ENCODE data around the gene ASB4.

Gene ASB4

DNA sequence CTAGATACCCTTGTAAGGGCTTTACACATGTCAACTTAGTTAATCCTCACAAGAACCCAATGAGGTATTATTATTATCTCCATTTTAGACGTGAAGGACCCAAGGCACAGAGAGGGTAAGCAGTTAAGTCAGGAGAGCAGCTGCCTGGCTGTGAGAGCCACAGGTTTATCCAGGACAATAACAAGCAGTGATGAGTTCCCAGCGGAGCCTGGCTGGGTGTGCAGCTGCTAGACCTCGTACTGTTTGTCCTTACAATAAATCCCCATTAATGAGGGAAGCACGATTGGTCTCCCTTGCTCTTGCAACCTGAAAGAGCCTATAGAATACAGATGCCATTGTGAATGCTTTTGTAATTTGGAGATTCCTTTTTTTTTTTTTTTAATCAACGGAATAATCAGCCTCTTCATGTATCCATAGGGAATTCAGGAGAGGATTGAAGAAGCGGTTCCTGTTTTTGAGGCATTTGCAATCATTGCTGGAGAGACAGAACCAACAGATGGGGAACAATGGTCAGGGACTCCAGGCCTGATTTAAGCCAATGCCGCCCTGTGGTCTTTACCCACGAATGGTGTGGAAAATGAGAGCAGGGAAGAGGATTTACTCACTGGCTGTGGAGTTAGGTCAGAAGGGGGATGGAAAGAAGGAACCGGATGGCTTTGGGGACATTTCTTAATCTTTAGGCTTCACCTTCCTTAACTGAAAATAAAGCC lies 12.3 kb upstream of the ASB4 start:
- Histone ChIP-seq H3K4me3 (ENCODE audit: low read length) (no peak overlapping the region), H2AFZ (ENCODE audit: low read length) (no peak overlapping the region), H3K27ac (ENCODE audit: low read length) (no peak overlapping the region)

DNA sequence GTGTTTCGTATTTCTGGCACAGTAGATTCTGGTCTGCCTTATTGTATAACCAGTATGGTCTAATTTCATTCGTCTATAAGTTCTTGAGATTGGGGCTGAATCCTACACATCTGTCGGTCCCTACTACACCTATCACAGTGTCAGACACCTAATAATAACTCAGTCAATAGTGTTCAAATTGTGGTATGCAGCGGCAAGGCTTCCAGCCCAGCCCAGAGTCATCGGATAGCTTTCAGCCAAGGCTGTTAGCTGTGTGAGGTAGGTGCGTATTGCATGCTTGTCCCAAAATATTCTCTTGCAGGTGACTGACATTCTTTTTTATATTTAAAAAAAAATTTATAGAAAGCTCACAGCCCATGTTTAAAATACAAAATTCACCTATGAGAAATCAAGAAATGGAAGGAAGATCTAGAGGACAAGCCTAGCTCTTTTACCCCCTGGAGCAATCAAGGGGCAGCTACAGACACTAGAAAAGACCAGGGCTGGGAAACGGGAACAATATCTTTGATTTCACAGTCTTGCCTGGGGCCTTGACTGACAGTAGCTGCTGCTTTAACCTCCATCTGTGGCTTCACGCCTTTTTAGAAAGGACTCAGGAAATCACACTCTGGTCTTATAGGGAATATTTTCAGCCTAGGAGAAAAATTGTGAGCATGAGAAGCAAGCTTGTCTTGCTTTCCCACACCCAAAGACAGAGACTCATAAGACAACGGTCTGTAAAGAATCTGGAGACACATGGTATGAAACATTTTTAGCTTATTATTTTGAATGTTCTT lies 9.5 kb upstream of the ASB4 start:
- Histone ChIP-seq H3K4me3 (ENCODE audit: low read length) (no peak overlapping the region), H3K9ac (ENCODE audit: low read length) (no peak overlapping the region), H3K9me3 (replicated peaks; ENCODE audit: insufficient read depth, low read length) (no peaks in the 10 kb centered on the region), H3K79me2 (ENCODE audit: low read length) (no peaks in the 10 kb centered on the region), H3F3A (ENCODE audit: insufficient read depth, low read length) (no peaks in the 10 kb centered on the region), H4K20me1 (ENCODE audit: insufficient read depth, low read length) (no peaks in the 10 kb centered on the region), H3K27ac (ENCODE audit: low read length) (no peak overlapping the region), H3K27me3 (replicated peaks; ENCODE audit: insufficient read depth, low read length) (no peaks in the 10 kb centered on the region), H3K4me2 (ENCODE audit: low read depth, low read length) (no peak overlapping the region), H3K9me2 (replicated peaks; ENCODE audit: insufficient read depth, low read length) (no peaks in the 10 kb centered on the region), H2AFZ (ENCODE audit: low read length) (no peak overlapping the region; the same call in 1 of the 2 replicates), H3K4me1 (ENCODE audit: low read length) (peaks cover 5% of the 10 kb centered on the region), H3K36me3 (replicated peaks; ENCODE audit: insufficient read depth, low read length) (no peaks in the 10 kb centered on the region)
- TF ChIP-seq EZH2 (optimal IDR thresholded peaks at IDR 0.05; ENCODE audit: low read depth, low read length): no peak
- TF ChIP-seq, protein P1, sequence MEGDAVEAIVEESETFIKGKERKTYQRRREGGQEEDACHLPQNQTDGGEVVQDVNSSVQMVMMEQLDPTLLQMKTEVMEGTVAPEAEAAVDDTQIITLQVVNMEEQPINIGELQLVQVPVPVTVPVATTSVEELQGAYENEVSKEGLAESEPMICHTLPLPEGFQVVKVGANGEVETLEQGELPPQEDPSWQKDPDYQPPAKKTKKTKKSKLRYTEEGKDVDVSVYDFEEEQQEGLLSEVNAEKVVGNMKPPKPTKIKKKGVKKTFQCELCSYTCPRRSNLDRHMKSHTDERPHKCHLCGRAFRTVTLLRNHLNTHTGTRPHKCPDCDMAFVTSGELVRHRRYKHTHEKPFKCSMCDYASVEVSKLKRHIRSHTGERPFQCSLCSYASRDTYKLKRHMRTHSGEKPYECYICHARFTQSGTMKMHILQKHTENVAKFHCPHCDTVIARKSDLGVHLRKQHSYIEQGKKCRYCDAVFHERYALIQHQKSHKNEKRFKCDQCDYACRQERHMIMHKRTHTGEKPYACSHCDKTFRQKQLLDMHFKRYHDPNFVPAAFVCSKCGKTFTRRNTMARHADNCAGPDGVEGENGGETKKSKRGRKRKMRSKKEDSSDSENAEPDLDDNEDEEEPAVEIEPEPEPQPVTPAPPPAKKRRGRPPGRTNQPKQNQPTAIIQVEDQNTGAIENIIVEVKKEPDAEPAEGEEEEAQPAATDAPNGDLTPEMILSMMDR (IDR thresholded peaks at IDR 0.05; ENCODE audit: low read length): no peak
- no peak for TF ChIP-seq EZH2phosphoT487 (IDR thresholded peaks at IDR 0.05; ENCODE audit: low read length)
- DNase-seq: no peak

More for the DNA sequence above, 12.3 kb upstream of the ASB4 start:
- Histone ChIP-seq H3K4me2 (ENCODE audit: low read depth, low read length) (no peak overlapping the region), H3F3A (ENCODE audit: insufficient read depth, low read length) (peaks cover 4% of the 10 kb centered on the region), H4K20me1 (ENCODE audit: insufficient read depth, low read length) (no peaks in the 10 kb centered on the region), H3K36me3 (replicated peaks; ENCODE audit: insufficient read depth, low read length) (no peaks in the 10 kb centered on the region), H3K79me2 (ENCODE audit: low read length) (no peaks in the 10 kb centered on the region), H3K27me3 (replicated peaks; ENCODE audit: insufficient read depth, low read length) (no peaks in the 10 kb centered on the region), H3K4me1 (ENCODE audit: low read length) (peaks cover 18% of the 10 kb centered on the region), H3K9ac (ENCODE audit: low read length) (no peak overlapping the region), H3K9me3 (replicated peaks; ENCODE audit: insufficient read depth, low read length) (no peaks in the 10 kb centered on the region), H3K9me2 (replicated peaks; ENCODE audit: insufficient read depth, low read length) (no peaks in the 10 kb centered on the region)
- TF ChIP-seq, protein P1 (IDR thresholded peaks at IDR 0.05; ENCODE audit: low read length): no peak
- TF ChIP-seq EZH2 (optimal IDR thresholded peaks at IDR 0.05; ENCODE audit: low read depth, low read length): no peak
- no peak for TF ChIP-seq EZH2phosphoT487 (IDR thresholded peaks at IDR 0.05; ENCODE audit: low read length)
- no peak for DNase-seq

DNA sequence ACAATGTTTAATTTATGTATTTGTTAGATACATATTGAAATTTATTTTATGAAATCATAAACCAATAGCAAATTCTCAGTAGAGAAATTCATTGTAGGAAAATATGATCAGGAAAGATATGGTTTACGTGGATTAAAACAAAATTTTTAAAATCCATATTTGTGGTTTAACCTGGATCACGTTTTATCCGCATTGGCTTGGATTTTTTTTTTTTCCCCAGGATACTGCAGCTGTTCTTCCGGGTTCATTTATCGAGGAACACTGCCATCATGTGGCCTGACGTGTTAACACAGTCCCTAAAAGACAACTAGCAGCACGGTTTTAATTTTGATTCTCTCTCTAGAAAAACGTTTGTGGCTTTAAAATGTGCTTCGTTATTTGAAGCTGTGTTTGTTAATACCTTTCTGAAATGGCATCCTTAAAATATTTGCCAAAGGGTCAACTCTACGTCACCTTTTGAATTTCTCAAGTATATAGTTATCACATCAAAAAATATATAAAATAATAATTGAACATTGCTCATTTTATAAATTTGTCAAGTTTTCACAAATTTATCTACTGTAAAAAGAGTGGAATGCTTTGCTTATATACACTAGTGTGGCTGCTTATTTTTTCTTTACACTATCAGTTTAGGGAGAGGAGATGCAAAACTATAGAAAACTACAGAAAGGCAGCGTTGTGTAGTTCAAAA lies 8.7 kb upstream of the ASB4 start:
- H2AFZ ChIP-seq (ENCODE audit: low read length): no peak overlapping the region; the same call in 1 of the 2 replicates

More for the DNA sequence above, 8.7 kb upstream of the ASB4 start:
- no peak overlapping the region for H3K4me3 ChIP-seq (ENCODE audit: low read length)
- H4K20me1 ChIP-seq (ENCODE audit: insufficient read depth, low read length): no peaks in the 10 kb centered on the region
- no peaks in the 10 kb centered on the region for H3K9me3 ChIP-seq (replicated peaks; ENCODE audit: insufficient read depth, low read length)
- 0 out of 2 replicates have a peak overlapping the region, but pooled peaks have one; percentile 11 for H3K4me2 ChIP-seq (ENCODE audit: low read depth, low read length)
- TF ChIP-seq, protein P1 (IDR thresholded peaks at IDR 0.05; ENCODE audit: low read length): peak; percentile 79
- TF ChIP-seq EZH2phosphoT487 (IDR thresholded peaks at IDR 0.05; ENCODE audit: low read length): no peak
- DNase-seq: peak; percentile 67
- H3K27ac ChIP-seq (ENCODE audit: low read length): no peak overlapping the region
- H3F3A ChIP-seq (ENCODE audit: insufficient read depth, low read length): no peaks in the 10 kb centered on the region
- H3K79me2 ChIP-seq (ENCODE audit: low read length): no peaks in the 10 kb centered on the region
- H3K36me3 ChIP-seq (replicated peaks; ENCODE audit: insufficient read depth, low read length): no peaks in the 10 kb centered on the region
- H3K9me2 ChIP-seq (replicated peaks; ENCODE audit: insufficient read depth, low read length): no peaks in the 10 kb centered on the region
- no peaks in the 10 kb centered on the region for H3K4me1 ChIP-seq (ENCODE audit: low read length)
- H3K9ac ChIP-seq (ENCODE audit: low read length): no peak overlapping the region
- no peaks in the 10 kb centered on the region for H3K27me3 ChIP-seq (replicated peaks; ENCODE audit: insufficient read depth, low read length)

All from MM.1S (cell line).